IMR-90 (cell line): Measurements from ENCODE around the gene FNDC3B. TPM values are rescaled to one million over a fixed set of nuclear protein-coding genes. Genes with fewer than 3 reads are reported as not detected.
A peak's percentile ranks its signal among the peaks of the same experiment; 100 is the strongest.

Experiments
- ATAC-seq: fragments of 200-7000 bp; cut with Tn5 transposase; 2 replicates; pipeline ENCODE4 v1.9.1; 2020; ENCODE audit warnings: low read depth, mild to moderate bottlenecking, moderate library complexity
- BruUV-seq: library from RNA; stranded (reverse); fragments of 400-500 nt; replicated peaks from 2 replicates; lab custom pipeline; 2021; lab: Mats Ljungman, UMichigan
- CTCF ChIA-PET: fragments of 300-600 bp; formaldehyde crosslinking; extraction: SDS; loops from one replicate; lab custom pipeline; 2021; ENCODE audit warnings: antibody characterized with exemption; lab: Yijun Ruan, JAX
- POLR2A ChIA-PET: fragments of 300-600 bp; sonication (Branson Sonifier 250); formaldehyde crosslinking; loops from one replicate; lab custom pipeline; 2022; ENCODE audit warnings: antibody characterized with exemption; ENCODE audit not compliant: unreplicated experiment; lab: Charles Lee
- DNase-seq: peaks from one replicate; pipeline ENCODE4 v3.0.0; 2013
- H2AFZ ChIP-seq: replicated peaks from 2 replicates; pipeline ENCODE3; 2013; ENCODE audit warnings: low read length, mild to moderate bottlenecking; ENCODE audit not compliant: poor library complexity
- H2AK5ac ChIP-seq: 2 replicates; pipeline ENCODE4 v1.6.1; 2013; ENCODE audit warnings: low read depth, low read length, inconsistent platforms
- H2AK9ac ChIP-seq: replicated peaks from 2 replicates; pipeline ENCODE3; 2013; ENCODE audit warnings: mild to moderate bottlenecking, low read depth, low read length, moderate library complexity; ENCODE audit not compliant: poor library complexity
- H2BK120ac ChIP-seq: 2 replicates; pipeline ENCODE4 v1.6.1; 2013; ENCODE audit warnings: low read depth, low read length, inconsistent platforms
- H2BK15ac ChIP-seq: 3 replicates; pipeline ENCODE4 v1.6.1; 2013; ENCODE audit warnings: low read depth, low read length, inconsistent platforms
- H2BK20ac ChIP-seq: 2 replicates; pipeline ENCODE4 v1.6.1; 2013; ENCODE audit warnings: low read depth, mild to moderate bottlenecking, inconsistent platforms, low read length, moderate library complexity
- H2BK5ac ChIP-seq: 2 replicates; pipeline ENCODE4 v1.6.1; 2013; ENCODE audit warnings: mild to moderate bottlenecking, low read depth, low read length, inconsistent platforms; ENCODE audit not compliant: poor library complexity, severe bottlenecking
- H3K14ac ChIP-seq: replicated peaks from 2 replicates; pipeline ENCODE4 v1.6.1; 2013; ENCODE audit warnings: low read depth, low read length, inconsistent platforms
- H3K18ac ChIP-seq: 2 replicates; pipeline ENCODE4 v1.6.1; 2013; ENCODE audit warnings: low read depth, low read length, control low read depth
- H3K23ac ChIP-seq: 2 replicates; pipeline ENCODE4 v1.6.1; 2013; ENCODE audit warnings: low read depth, low read length, inconsistent platforms
- H3K27ac ChIP-seq: 2 replicates; pipeline ENCODE4 v1.5.1; 2013; ENCODE audit warnings: mild to moderate bottlenecking, control low read depth, low read length; ENCODE audit not compliant: insufficient read depth
- H3K27me3 ChIP-seq: 2 replicates; pipeline ENCODE4 v1.6.1; 2013; ENCODE audit warnings: low read length; ENCODE audit not compliant: control insufficient read depth, insufficient read depth
- H3K36me3 ChIP-seq: 2 replicates; pipeline ENCODE4 v1.6.1; 2013; ENCODE audit warnings: low read length, mixed read lengths; ENCODE audit not compliant: control insufficient read depth, insufficient read depth
- H3K4ac ChIP-seq: 2 replicates; pipeline ENCODE4 v1.6.1; 2013; ENCODE audit warnings: low read depth, low read length, inconsistent platforms
- H3K4me1 ChIP-seq: 2 replicates; pipeline ENCODE4 v1.6.1; 2013; ENCODE audit warnings: low read length, mixed read lengths; ENCODE audit not compliant: control insufficient read depth, insufficient read depth
- H3K4me2 ChIP-seq: 2 replicates; pipeline ENCODE4 v1.6.1; 2013; ENCODE audit warnings: low read depth, mild to moderate bottlenecking, control low read depth, low read length, moderate library complexity
- H3K4me3 ChIP-seq: 2 replicates; pipeline ENCODE4 v1.5.1; 2013; ENCODE audit warnings: low read depth, mild to moderate bottlenecking, control low read depth, low read length, moderate library complexity; ENCODE audit not compliant: insufficient read depth
- H3K56ac ChIP-seq: 2 replicates; pipeline ENCODE4 v1.6.1; 2013; ENCODE audit warnings: low read length, inconsistent platforms; ENCODE audit not compliant: insufficient read depth; ENCODE audit errors: extremely low read depth
- H3K79me1 ChIP-seq, 2 experiments: 2 replicates each; pipeline ENCODE4 v1.6.1; 2013; ENCODE audit warnings: low read length in 2 of 2, inconsistent platforms in 1 of 2, low read depth in 1 of 2
- H3K9ac ChIP-seq: 2 replicates; pipeline ENCODE4 v1.6.1; 2013; ENCODE audit warnings: low read depth, low read length, control low read depth
- H3K9me1 ChIP-seq: 2 replicates; pipeline ENCODE4 v1.6.1; 2013; ENCODE audit warnings: low read length, inconsistent platforms; ENCODE audit not compliant: insufficient read depth
- H3K9me3 ChIP-seq: 2 replicates; pipeline ENCODE4 v1.6.1; 2013; ENCODE audit warnings: low read length; ENCODE audit not compliant: control insufficient read depth, insufficient read depth
- H4K20me1 ChIP-seq: 2 replicates; pipeline ENCODE4 v1.6.1; 2013; ENCODE audit warnings: low read length, inconsistent platforms; ENCODE audit not compliant: insufficient read depth
- H4K5ac ChIP-seq: 2 replicates; pipeline ENCODE4 v1.6.1; 2013; ENCODE audit warnings: mild to moderate bottlenecking, low read depth, low read length, control low read depth
- H4K8ac ChIP-seq, 2 experiments: 2 replicates each; pipeline ENCODE4 v1.6.1; 2013; ENCODE audit warnings: low read depth in 2 of 2, low read length in 2 of 2, control low read depth in 1 of 2, inconsistent platforms in 1 of 2
- H4K91ac ChIP-seq: 2 replicates; pipeline ENCODE4 v1.6.1; 2013; ENCODE audit warnings: low read depth, low read length, inconsistent platforms; ENCODE audit not compliant: insufficient read depth
- BHLHE40 ChIP-seq: fragments of 150-350 bp; IDR thresholded peaks from 2 replicates; pipeline ENCODE4 v1.6.1; 2016; ENCODE audit warnings: mild to moderate bottlenecking, low read depth, low read length
- CEBPB ChIP-seq: IDR thresholded peaks from 2 replicates; pipeline ENCODE4 v1.6.1; 2012; ENCODE audit warnings: low read depth, low read length, improper control_type of control experiment
- CTCF ChIP-seq: conservative IDR thresholded peaks from 2 replicates; pipeline ENCODE4 v1.5.1; 2012; ENCODE audit warnings: mild to moderate bottlenecking, low read depth, low read length, improper control_type of control experiment
- ELK1 ChIP-seq: fragments of 150-350 bp; IDR thresholded peaks from 2 replicates; pipeline ENCODE4 v1.6.1; 2016; ENCODE audit warnings: low read depth, mild to moderate bottlenecking, low read length, moderate library complexity, borderline replicate concordance
- FOS ChIP-seq: fragments of 150-350 bp; IDR thresholded peaks from 2 replicates; pipeline ENCODE4 v1.6.1; 2016; ENCODE audit warnings: low read depth, low read length
- MAZ ChIP-seq: IDR thresholded peaks from 2 replicates; pipeline ENCODE4 v1.6.1; 2012; ENCODE audit warnings: low read depth, mild to moderate bottlenecking, low read length, improper control_type of control experiment, moderate library complexity, borderline replicate concordance
- MXI1 ChIP-seq: IDR thresholded peaks from 2 replicates; pipeline ENCODE4 v1.6.1; 2012; ENCODE audit warnings: low read depth, mild to moderate bottlenecking, low read length, moderate library complexity, borderline replicate concordance
- POLR2A ChIP-seq: IDR thresholded peaks from 2 replicates; pipeline ENCODE4 v1.6.1; 2012; ENCODE audit warnings: mild to moderate bottlenecking, low read depth, low read length
- USF2 ChIP-seq: fragments of 150-350 bp; IDR thresholded peaks from 2 replicates; pipeline ENCODE4 v1.6.1; 2017; ENCODE audit warnings: mild to moderate bottlenecking, antibody characterized with exemption, low read length, low read depth
- WGBS, 2 experiments: methylation state at CpG; one replicate each; pipeline versions ENCODE4 v1.1.5 to v1.1.7; 2013; ENCODE audit warnings: missing lambda C conversion rate in 2 of 2; ENCODE audit not compliant: insufficient read length in 1 of 2; ENCODE audit errors: extremely low coverage in 2 of 2; 5-methylcytosine and 5-hydroxymethylcytosine counted together
- dilution Hi-C: fragments of 300-500 bp; cut with HindIII; formaldehyde crosslinking; loops from one replicate; pipeline ENCODE4 v1.14.3; 2018; ENCODE audit warnings: low sequenced_read_pairs; ENCODE audit not compliant: unreplicated experiment
- in situ Hi-C: fragments of 300-500 bp; cut with MboI; formaldehyde crosslinking; loops from 3 replicates; pipeline ENCODE4 v1.14.3; 2019; ENCODE audit warnings: low sequenced_read_pairs, inconsistent platforms, mixed read lengths
- intact Hi-C: fragments of 100-400 bp; cut with micrococcal nuclease; formaldehyde crosslinking; loops from 2 replicates; pipeline ENCODE4 v1.10.0; 2022
- polyA plus RNA-seq, 3 experiments: library from polyadenylated mRNA; depleted of rRNA; stranded (reverse); fragments of >200 nt; gene quantifications; 2 replicates each; pipeline ENCODE4 v1.2.3, GENCODE V29; 2012; ENCODE audit warnings: low replicate concordance in 1 of 3
- total RNA-seq: library from RNA; depleted of rRNA; stranded (reverse); fragments of >200 nt; gene quantifications from 2 replicates; pipeline ENCODE4 v1.2.3, GENCODE V29; 2012

The FNDC3B gene
- total and polyA plus RNA-seq, 2 of the 4 experiments (the other 2 are of a cell fraction), result 23.9 to 150 TPM

- dilution Hi-C loops, result no loop called here
- Histone ChIP-seq H3K14ac (no peak overlapping the region), H4K5ac (no peak overlapping the region), H2BK20ac (no peak overlapping the region), H2BK15ac (no peak overlapping the region), H3K79me1 (peaks cover 16 to 50% of the 10 kb centered on the region in 2 experiments), H3K4me1 (peaks cover 4% of the 10 kb centered on the region; the same call in 1 of the 2 replicates), H2AK9ac (no peak overlapping the region), H2BK5ac (no peak overlapping the region), H3K56ac (no peak overlapping the region), H3K4me3 (no peak overlapping the region), H3K4ac (no peak overlapping the region), H3K9me3 (no peaks in the 10 kb centered on the region), H3K4me2 (no peak overlapping the region), H2BK120ac (no peak overlapping the region), H3K9me1 (peaks cover 9% of the 10 kb centered on the region; the same call in 1 of the 2 replicates), H4K8ac (no peak overlapping the region), H3K18ac (no peak overlapping the region), H3K36me3 (peaks cover 39% of the 10 kb centered on the region), H3K27me3 (no peaks in the 10 kb centered on the region), H3K23ac (no peak overlapping the region), H3K9ac (no peak overlapping the region), H4K20me1 (peaks cover 22% of the 10 kb centered on the region; the same call in 1 of the 2 replicates), H2AK5ac (no peak overlapping the region), H3K27ac (no peak overlapping the region), H4K91ac (no peak overlapping the region), H2AFZ (no peak overlapping the region)
- WGBS, 2 experiments, result no CpG with 5 or more reads among the region's 2 CpGs
- CTCF ChIA-PET, result no interaction called here
- POLR2A ChIA-PET, result no interaction called here
- no peak for TF ChIP-seq CEBPB
- no peak for TF ChIP-seq MXI1
- no peak for TF ChIP-seq MAZ
- no peak for TF ChIP-seq ELK1
- no peak for TF ChIP-seq POLR2A
- TF ChIP-seq BHLHE40, result no peak
- no peak for TF ChIP-seq CTCF
- TF ChIP-seq USF2, result no peak
- no peak for TF ChIP-seq FOS
- ATAC-seq, result peak; percentile 19; the same call in 1 of the 2 replicates
- in situ Hi-C loops, result no loop called here
- intact Hi-C loops, result no loop called here
- peak; percentile 19 for DNase-seq
- no TSS peak for BruUV-seq
Measured at GRCh38 chr3:172379372-172379771, 340.0 kb downstream of the FNDC3B start.
